Left renal cortex interstitium (tissue), 4 donors: Measurements from ENCODE around the gene MXD4. TPM values are rescaled to one million over a fixed set of nuclear protein-coding genes. Genes with fewer than 3 reads are reported as not detected.

Experiments used
- DNase-seq, 4 donors: peaks; one replicate each; pipeline ENCODE4 v3.0.0-alpha.2; 2013; ENCODE audit warnings: low read depth in 4 of 4, low spot score in 2 of 4, missing footprints in 1 of 4
- polyA plus RNA-seq, 4 donors: library from polyadenylated mRNA; unstranded; fragments of 120-200 nt; gene quantifications; one replicate each; pipeline ENCODE4 v1.2.1, GENCODE V29; 2013; ENCODE audit not compliant: insufficient read length in 4 of 4

Gene MXD4, protein sequence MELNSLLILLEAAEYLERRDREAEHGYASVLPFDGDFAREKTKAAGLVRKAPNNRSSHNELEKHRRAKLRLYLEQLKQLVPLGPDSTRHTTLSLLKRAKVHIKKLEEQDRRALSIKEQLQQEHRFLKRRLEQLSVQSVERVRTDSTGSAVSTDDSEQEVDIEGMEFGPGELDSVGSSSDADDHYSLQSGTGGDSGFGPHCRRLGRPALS
- polyA plus RNA-seq: 10 to 100 TPM; 51.4 to 80.2 (median 66.5) TPM

DNA sequence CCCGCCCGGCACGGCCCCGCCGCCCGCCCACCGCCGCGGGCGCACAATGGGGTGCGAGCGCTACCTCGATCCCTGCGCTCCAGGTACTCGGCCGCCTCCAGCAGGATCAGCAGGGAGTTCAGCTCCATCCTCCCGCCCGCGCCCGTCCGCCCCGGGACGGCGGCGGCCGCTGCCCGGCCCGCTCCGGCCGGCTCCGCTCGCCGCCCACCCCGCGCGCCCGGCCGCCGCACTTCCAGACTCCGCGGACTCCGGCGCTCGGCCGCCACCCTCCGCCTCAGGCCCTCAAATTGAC, at the start of gene MXD4:
TSS of gene MXD4 (minus strand) at position 257 of the 292 bp plus-strand sequence. CDS start at position 128, 129 bp downstream.
- no peak for DNase-seq

DNA sequence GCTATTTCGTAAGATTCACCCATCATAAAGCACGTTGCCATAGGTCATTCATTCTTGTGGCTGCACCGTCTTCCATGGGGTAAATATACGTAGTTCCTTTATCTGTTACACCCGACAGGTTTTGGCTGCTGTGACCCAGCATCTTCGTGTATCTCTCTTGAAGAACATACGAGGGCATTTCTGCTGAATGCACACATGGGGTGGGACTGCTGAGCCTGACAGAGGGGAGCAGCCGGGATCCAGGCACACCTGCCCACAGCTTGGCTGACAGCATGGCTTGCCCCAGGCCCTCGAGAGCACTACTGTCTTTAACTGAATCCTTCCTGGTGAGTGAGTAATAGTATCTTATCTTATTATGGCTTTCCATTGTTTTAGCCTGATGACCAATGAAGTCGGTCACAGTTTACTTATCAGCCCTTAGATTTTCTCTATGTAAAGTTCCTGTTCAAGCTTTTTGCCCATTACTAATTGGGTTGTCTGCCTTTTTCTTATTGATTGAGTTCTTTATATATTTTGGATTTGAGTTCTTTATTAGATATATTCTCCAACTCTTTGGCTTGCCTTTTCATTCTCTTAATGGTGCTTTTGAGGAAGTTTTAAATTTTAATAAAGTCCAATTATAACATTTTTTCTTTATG, 45.0 kb upstream of the MXD4 start:
- no peak for DNase-seq

- DNase-seq: no peak
These were observed 44.0 kb upstream of the MXD4 start for GRCh38 chr4:2305766-2306501.

GRCh38 chr4:2304877-2305561, 43.1 kb upstream of the MXD4 start:
- no peak for DNase-seq

DNA sequence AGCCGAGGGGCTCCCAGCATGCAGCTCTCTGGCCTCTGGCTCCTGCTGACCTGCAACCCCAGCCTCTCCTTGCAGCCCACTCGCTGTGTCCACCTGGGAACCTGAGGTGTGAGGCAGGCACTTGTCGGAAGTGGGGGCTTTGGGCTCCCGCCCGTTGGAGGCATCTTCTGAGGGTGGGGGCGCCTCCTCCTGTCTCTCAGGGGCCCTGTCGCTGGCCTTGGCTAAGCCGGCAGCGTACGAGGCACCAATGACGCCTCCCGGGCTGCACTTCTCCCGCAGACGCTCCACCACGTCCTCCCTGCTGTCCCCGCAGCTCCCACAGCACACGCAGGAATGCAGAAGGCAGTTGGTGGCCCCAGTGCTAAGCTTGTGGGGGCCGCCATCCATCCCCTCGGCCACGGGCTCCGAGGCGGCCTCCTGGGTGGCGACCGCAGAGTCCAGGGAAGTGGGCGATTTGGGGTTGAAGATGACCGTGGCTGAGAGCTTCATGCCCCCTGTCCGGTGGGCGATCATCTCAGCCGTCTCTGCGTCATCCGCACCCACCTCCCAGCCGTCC, 42.5 kb upstream of the MXD4 start:
- DNase-seq: no peak

GRCh38 chr4:2303686-2304320, 41.9 kb upstream of the MXD4 start:
- DNase-seq: no peak

- no peak for DNase-seq
These were observed 41.3 kb upstream of the MXD4 start for GRCh38 chr4:2303121-2303685.

- DNase-seq: no peak
These were observed 40.6 kb upstream of the MXD4 start for GRCh38 chr4:2302387-2303119.

- no peak for DNase-seq
These were observed 39.9 kb upstream of the MXD4 start for GRCh38 chr4:2301806-2302205.

- DNase-seq: no peak
These were observed 39.3 kb upstream of the MXD4 start for GRCh38 chr4:2301225-2301642.

GRCh38 chr4:2300431-2301224, 38.7 kb upstream of the MXD4 start:
- no peak for DNase-seq

DNA sequence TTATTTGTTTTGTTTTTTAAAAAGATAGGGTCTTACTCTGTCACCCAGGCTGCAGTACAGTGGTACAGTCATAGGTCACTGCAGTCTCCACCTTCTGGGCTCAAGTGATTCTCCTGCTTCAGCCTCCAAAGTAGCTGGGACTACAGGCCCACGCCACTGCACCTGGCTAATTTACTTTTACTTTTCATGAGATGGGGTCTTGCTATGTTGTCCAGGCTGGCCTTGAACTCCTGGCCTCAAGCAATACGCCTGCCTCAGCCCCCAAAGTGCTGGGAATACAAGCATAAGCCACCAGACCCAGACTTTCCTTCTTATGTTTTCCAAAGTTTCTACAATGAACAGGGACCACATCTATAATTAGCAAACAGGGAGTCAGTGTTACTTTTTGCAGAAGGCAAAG, 37.9 kb upstream of the MXD4 start:
- no peak for DNase-seq

DNA sequence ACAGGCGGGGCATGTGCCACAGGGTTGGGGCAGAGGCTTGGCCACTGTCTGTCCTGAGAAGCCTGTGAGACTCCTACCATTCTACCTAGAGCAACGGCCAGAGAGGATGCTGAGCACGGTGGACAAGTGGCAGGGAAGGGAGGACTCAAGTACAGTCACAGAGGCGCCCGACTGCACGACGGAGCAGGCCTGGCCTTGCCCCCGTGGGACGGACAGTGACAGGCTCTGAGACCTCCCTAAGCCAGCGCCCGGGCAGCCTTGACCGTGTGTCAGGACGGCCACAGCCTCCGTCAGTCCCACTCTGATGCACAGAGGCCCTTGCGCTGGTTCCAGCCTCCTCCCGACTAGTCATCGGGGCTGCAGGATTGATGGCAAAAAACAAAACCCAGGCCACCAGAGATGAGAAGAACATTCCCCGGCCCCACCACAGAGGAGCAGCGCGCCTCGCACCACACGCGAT, 36.7 kb upstream of the MXD4 start:
- no peak for DNase-seq

DNA sequence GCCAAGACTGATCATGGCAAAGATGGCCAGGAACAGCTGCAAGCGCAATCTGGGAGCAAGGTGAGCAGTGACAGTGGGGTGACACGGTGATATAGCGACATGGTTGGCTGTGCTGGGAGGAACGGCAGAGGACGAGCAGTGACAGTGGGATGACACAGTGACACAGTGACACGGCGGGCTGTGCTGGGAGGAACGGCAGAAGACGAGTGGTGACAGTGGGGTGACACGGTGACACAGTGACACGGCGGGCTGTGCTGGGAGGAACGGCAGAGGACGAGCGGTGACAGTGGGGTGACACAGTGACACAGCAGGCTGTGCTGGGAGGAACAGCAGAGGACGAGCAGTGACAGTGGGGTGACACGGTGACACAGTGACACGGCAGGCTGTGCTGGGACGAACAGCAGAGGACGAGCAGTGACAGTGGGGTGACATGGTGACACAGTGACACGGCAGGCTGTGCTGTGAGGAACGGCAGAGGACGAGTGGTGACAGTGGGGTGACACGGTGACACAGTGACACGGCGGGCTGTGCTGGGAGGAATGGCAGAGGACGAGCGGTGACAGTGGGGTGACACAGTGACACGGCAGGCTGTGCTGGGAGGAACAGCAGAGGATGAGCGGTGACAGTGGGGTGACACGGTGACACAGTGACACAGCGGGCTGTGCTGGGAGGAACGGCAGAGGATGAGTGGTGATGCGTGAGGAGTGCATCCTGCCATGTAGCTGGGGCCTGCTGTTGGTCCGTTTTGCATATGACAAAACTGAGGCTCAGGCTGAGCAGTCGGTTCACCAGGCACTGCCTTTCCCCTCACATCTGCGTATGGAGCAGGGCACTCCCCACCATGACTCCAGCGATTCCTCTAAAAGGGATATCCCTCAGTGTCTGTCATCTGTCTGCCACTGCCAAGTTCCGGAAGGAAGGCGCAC, 36.0 kb upstream of the MXD4 start:
- no peak for DNase-seq

- DNase-seq: no peak
These were observed 35.0 kb upstream of the MXD4 start for GRCh38 chr4:2296631-2297601.

- DNase-seq: no peak
These were observed 34.1 kb upstream of the MXD4 start for GRCh38 chr4:2295900-2296442.
